GM21515 (cell line): Measurements from ENCODE around the gene TRAP1.
"Not testable (repeated sequence)": the region's sequence is repeated elsewhere in the genome, so short reads cannot be mapped to it uniquely, and the experiment has no call there.

Experiments used
- ATAC-seq: cut with Tn5 transposase; IDR thresholded peaks from one replicate; pipeline ENCODE4 v1.9.1; 2021; ENCODE audit not compliant: unreplicated experiment

The TRAP1 gene

GRCh38 chr16:3618769-3619141 lies 98.6 kb downstream of the TRAP1 start:
- ATAC-seq: no peak

- ATAC-seq: no peak
Observed at GRCh38 chr16:3612510-3613466, 104.5 kb downstream of the TRAP1 start.

- peak; percentile 75 for ATAC-seq
Observed at GRCh38 chr16:3611146-3611975, 106.0 kb downstream of the TRAP1 start, which contains the start of gene SLX4. TSS of gene SLX4 (minus strand) at chr16:3611606. CDS start at chr16:3608964, 2,642 bp downstream.

GRCh38 chr16:3610698-3611145 lies 106.6 kb downstream of the TRAP1 start:
- no peak for ATAC-seq

GRCh38 chr16:3609895-3610697 lies 107.2 kb downstream of the TRAP1 start:
- no peak for ATAC-seq

- not testable (repeated sequence) for ATAC-seq
Observed at GRCh38 chr16:3608976-3609375, 108.3 kb downstream of the TRAP1 start.

- ATAC-seq: no peak
Observed at GRCh38 chr16:3608069-3608468, 109.3 kb downstream of the TRAP1 start.
